Right atrium auricular region (tissue), 2 donors: Measurements from ENCODE around the gene PTPN14. TPM values are rescaled to one million over a fixed set of nuclear protein-coding genes. Genes with fewer than 3 reads are reported as not detected.

Experiments
- DNase-seq: peaks from one replicate; pipeline ENCODE4 v3.0.0-alpha.2; 2019; ENCODE audit warnings: low spot score
- H3K27ac ChIP-seq, 2 donors: fragments of 200-600 bp; sonication (generic); 1 replicate in 1 of 2; 2 replicates in 1 of 2; pipeline ENCODE4 v1.5.1; 2016 to 2019
- H3K27me3 ChIP-seq, 2 donors: fragments of 200-600 bp; sonication (generic); one replicate each; pipeline versions ENCODE4 v1.5.1 to v1.6.0; 2017 to 2019
- H3K36me3 ChIP-seq: fragments of 200-600 bp; sonication (generic); one replicate; pipeline ENCODE4 v1.5.1; 2016
- H3K4me1 ChIP-seq, 2 donors: fragments of 200-600 bp; sonication (generic); one replicate each; pipeline versions ENCODE4 v1.5.1 to v1.6.0; 2017 to 2019
- H3K4me3 ChIP-seq, 2 donors: fragments of 200-600 bp; sonication (generic); 1 replicate in 1 of 2; 2 replicates in 1 of 2; pipeline ENCODE4 v1.5.1; 2017 to 2019; ENCODE audit warnings: mild to moderate bottlenecking in 1 of 2, moderate library complexity in 1 of 2
- H3K9me3 ChIP-seq, 2 donors: fragments of 200-600 bp; sonication (generic); one replicate each; pipeline ENCODE4 v1.5.1; 2019
- total RNA-seq, 2 donors: library from RNA; depleted of rRNA; stranded (reverse); fragments of >200 nt; gene quantifications; one replicate each; pipeline ENCODE4 v1.1.0, GENCODE V29; 2016
- TF ChIP-seq, protein P1 (sequence below), 2 donors: fragments of 200-600 bp; sonication (generic); IDR thresholded peaks; one replicate each; pipeline ENCODE4 v1.5.1; 2019; ENCODE audit warnings: antibody characterized with exemption in 2 of 2

PTPN14 gene
- total RNA-seq, 2 donors from 2014 or later = 8.4 to 27.2 TPM

GRCh38 chr1:214403431-214403830 lies 148.0 kb downstream of the PTPN14 start:
- peaks cover 0 to 3% of the 10 kb centered on the region in 2 donors for H3K4me1 ChIP-seq
- TF ChIP-seq, protein P1, sequence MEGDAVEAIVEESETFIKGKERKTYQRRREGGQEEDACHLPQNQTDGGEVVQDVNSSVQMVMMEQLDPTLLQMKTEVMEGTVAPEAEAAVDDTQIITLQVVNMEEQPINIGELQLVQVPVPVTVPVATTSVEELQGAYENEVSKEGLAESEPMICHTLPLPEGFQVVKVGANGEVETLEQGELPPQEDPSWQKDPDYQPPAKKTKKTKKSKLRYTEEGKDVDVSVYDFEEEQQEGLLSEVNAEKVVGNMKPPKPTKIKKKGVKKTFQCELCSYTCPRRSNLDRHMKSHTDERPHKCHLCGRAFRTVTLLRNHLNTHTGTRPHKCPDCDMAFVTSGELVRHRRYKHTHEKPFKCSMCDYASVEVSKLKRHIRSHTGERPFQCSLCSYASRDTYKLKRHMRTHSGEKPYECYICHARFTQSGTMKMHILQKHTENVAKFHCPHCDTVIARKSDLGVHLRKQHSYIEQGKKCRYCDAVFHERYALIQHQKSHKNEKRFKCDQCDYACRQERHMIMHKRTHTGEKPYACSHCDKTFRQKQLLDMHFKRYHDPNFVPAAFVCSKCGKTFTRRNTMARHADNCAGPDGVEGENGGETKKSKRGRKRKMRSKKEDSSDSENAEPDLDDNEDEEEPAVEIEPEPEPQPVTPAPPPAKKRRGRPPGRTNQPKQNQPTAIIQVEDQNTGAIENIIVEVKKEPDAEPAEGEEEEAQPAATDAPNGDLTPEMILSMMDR (IDR thresholded peaks at IDR 0.05) = no peak
- no peak for DNase-seq
- no peaks in the 10 kb centered on the region for H3K27me3 ChIP-seq
- H3K27ac ChIP-seq = no peak overlapping the region
- H3K4me3 ChIP-seq = no peak overlapping the region
- H3K9me3 ChIP-seq = no peaks in the 10 kb centered on the region
- no peaks in the 10 kb centered on the region for H3K36me3 ChIP-seq

- Histone ChIP-seq H3K27ac (no peak overlapping the region), H3K36me3 (no peaks in the 10 kb centered on the region), H3K4me1 (peaks cover 0 to 3% of the 10 kb centered on the region in 2 donors), H3K27me3 (no peaks in the 10 kb centered on the region), H3K4me3 (no peak overlapping the region), H3K9me3 (no peaks in the 10 kb centered on the region)
- no peak for DNase-seq
- TF ChIP-seq, protein P1 (IDR thresholded peaks at IDR 0.05) = no peak
Measured at GRCh38 chr1:214402613-214403083, 148.8 kb downstream of the PTPN14 start.

DNA sequence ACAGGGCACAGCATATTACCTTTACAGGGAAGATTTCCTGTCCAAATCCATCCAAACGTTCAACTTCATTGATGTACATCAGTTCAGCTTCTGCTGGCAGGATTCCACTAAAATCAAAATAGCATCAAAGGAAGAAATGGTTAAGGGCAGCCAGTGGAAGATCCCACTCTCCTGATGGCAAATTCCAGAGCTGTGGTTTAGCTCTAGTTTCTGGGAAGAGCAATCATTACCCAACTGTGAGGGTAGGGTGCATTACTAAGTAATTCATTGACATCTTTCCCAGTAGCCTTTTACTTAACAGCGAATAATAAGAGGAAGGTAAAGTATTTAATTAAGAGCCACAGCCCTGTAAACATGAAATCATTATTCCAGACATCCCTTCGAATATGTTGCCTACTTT lies 149.7 kb downstream of the PTPN14 start:
- Histone ChIP-seq H3K36me3 (no peaks in the 10 kb centered on the region), H3K4me3 (no peak overlapping the region), H3K9me3 (no peaks in the 10 kb centered on the region), H3K27me3 (no peaks in the 10 kb centered on the region), H3K27ac (no peak overlapping the region), H3K4me1 (peaks cover 0 to 3% of the 10 kb centered on the region in 2 donors)
- DNase-seq = no peak
- TF ChIP-seq, protein P1 (IDR thresholded peaks at IDR 0.05) = no peak

GRCh38 chr1:214400131-214400530 lies 151.3 kb downstream of the PTPN14 start:
- TF ChIP-seq, protein P1 (IDR thresholded peaks at IDR 0.05) = no peak
- Histone ChIP-seq H3K4me1 (peaks cover 0 to 3% of the 10 kb centered on the region in 2 donors), H3K27ac (no peak overlapping the region), H3K4me3 (no peak overlapping the region), H3K27me3 (no peaks in the 10 kb centered on the region), H3K36me3 (no peaks in the 10 kb centered on the region), H3K9me3 (no peaks in the 10 kb centered on the region)
- no peak for DNase-seq

DNA sequence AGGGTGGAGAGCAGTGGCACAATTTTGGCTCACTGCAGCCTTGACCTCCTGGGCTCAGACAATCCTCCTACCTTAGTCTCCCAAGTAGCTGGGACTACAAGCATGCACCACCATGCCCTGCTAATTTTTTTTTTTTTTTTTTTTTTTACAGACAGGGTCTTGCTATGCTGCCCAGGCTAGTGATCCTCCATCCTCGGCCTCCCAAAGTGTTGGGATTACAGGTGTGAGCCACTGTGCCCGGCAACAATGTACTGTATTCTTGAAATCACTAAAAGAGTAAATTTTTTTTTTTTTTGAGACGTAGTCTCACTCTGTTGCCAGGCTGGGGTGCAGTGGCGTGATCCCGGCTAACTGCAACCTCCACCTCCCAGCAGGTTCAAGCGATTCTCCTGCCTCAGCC lies 152.9 kb downstream of the PTPN14 start:
- Histone ChIP-seq H3K4me1 (peaks cover 0 to 3% of the 10 kb centered on the region in 2 donors), H3K27me3 (no peaks in the 10 kb centered on the region), H3K9me3 (no peaks in the 10 kb centered on the region), H3K36me3 (no peaks in the 10 kb centered on the region), H3K27ac (no peak overlapping the region), H3K4me3 (no peak overlapping the region)
- no peak for DNase-seq
- TF ChIP-seq, protein P1 (IDR thresholded peaks at IDR 0.05) = no peak

DNA sequence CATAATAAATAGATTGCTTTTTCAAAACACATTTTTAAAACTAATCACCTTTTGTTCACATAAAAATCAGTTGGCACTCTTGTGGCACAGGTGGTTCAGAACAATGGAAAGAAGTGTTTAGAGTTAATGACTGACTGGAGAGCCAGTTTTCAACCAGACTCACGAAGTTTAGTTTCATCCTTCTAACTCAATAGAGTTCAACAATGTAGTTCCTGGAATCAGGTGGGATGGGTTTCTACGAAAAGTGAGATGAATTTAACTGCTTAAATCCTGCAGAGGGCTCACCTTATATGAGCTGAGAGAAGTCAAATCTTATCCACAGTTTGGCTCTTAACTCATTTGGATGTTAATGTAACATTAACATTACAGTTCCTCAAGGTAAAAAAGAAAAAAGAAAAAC lies 153.9 kb downstream of the PTPN14 start:
- H3K36me3 ChIP-seq = peaks cover 7% of the 10 kb centered on the region

More for the DNA sequence above, 153.9 kb downstream of the PTPN14 start:
- H3K27me3 ChIP-seq = no peaks in the 10 kb centered on the region
- no peak for DNase-seq
- no peaks in the 10 kb centered on the region for H3K9me3 ChIP-seq
- H3K27ac ChIP-seq = no peak overlapping the region
- H3K4me1 ChIP-seq = no peaks in the 10 kb centered on the region
- TF ChIP-seq, protein P1 (IDR thresholded peaks at IDR 0.05) = no peak
- no peak overlapping the region for H3K4me3 ChIP-seq
